Stimulated activated CD8-positive, alpha-beta memory T cell treated with anti-CD3 and anti-CD28 coated beads, Interleukin-7, amount 100 ng/mL, for 48 hours (primary cell): Measurements from ENCODE around the gene HGFAC.

Experiments
- DNase-seq, 2 donors: peaks; one replicate each; pipeline ENCODE4 v3.0.0-alpha.2; 2020; ENCODE audit warnings: low read depth in 1 of 2; ENCODE audit errors: extremely low read depth in 1 of 2

Gene HGFAC

DNA sequence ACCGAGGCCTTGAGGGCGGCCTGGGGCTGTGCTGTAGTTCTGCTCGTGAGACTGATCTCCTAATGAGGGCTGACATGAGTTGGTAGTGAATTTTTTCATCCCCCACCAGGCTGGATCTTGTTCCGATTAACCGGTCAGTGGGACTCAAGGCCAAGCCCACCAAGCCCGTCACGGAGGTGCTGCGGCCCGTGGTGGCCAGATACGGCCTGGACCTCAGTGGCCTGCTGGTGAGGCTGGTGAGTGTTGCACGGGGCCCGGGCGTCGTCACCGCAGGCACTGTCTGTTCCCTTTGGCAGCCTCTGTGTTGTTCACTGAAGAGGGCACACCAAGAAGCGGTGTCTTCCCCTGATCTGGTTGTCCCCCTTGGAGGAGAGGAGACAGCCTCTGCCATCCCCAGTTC lies 18.4 kb upstream of the HGFAC start:
- DNase-seq = no peak

DNA sequence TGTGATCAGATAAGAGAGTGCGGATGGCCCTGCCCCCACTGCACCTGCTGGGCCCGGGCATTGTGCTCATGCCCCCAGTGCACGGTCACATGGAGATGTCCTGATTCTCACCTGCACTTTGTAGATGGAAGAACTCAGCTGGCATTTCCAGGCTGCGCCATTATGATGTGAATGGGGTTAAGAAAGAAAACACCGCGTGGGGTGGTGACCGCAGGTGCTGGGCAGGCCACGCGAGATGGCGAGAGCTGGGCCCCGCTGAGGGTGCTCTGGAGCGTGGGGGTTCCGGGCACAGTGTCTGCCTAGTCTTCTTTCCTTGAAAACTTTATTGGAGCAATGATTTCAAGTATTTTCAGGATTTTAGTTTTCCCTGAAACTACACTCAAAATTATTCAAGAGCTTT lies 17.8 kb upstream of the HGFAC start:
- DNase-seq = no peak

DNA sequence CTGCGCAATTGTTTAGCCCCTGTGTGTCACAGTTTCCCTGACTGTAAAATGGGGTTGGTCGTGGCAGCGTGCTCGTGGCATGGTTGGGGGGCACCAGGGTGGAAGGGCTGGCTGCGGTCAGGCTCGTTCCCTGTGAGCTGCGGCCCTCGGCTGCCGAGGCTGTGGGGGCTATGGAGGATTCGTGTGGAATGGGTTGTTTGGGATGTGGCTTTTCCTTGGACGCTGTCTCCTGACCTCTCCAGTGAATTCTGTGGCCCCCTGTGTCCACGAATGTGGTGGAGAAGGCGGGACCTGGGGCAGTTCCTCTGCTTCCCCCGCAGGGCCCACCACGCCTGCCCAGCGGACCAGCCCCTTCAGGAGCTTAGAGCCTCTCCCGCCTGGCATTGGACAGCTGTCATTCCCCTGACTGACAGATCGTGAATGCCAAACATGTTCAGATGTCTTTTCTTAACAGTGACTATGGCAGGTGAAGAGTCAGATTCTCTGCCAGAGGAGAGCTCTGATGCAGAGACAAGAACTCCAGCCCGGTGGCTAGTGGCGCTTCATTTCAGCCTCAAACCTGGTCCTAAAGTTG lies 17.2 kb upstream of the HGFAC start:
- no peak for DNase-seq

DNA sequence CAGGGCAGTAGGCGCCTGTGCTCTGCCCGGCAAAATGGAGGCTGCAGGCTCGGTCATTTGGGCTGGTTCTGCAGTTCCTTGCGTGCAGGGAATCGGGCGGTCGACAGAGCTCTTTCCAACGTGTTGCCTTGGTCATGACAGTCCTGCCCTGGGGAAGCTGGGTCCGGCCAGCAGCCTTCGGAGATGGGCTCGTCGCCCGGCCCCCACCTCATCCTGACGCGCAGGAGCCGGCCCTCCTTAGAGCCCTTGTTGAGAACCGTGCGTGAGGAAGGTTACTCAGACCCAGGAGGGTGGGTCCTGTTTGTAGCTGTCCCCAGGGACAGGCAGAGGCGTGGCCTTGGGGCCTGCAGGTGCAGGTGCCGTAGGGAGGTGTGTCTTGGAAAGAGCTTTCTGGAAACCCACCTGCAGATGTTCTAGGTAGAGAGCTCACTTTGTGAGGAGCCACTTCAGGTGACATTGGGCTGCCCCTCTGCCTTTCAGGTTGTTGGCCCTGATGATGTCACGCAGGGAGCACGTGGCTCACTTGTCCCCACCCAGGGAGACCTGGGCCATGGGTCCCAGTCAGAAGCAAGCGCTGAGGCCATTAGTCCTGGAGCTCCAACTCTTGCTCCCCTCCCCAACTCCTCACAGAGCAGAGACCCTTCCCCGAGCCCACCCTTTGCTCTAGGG lies 15.2 kb upstream of the HGFAC start:
- DNase-seq = no peak

DNA sequence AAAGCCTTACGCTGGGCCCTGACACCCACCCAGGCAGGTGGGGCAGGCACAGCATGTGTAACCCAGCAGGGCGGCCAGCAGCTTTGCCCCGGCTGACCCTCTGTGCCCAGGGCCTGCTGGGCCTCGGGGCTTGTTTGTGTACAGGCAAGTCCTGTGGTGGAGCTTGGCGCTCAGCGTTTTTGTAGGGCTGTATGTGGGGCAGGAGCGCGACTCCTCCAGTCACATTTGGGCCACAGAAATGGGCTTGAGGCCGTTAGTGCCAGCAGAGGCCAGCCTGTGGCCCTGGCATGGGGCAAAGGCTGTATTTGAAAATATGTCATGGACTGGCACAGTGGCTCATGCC lies 14.7 kb upstream of the HGFAC start:
- DNase-seq = no peak

DNA sequence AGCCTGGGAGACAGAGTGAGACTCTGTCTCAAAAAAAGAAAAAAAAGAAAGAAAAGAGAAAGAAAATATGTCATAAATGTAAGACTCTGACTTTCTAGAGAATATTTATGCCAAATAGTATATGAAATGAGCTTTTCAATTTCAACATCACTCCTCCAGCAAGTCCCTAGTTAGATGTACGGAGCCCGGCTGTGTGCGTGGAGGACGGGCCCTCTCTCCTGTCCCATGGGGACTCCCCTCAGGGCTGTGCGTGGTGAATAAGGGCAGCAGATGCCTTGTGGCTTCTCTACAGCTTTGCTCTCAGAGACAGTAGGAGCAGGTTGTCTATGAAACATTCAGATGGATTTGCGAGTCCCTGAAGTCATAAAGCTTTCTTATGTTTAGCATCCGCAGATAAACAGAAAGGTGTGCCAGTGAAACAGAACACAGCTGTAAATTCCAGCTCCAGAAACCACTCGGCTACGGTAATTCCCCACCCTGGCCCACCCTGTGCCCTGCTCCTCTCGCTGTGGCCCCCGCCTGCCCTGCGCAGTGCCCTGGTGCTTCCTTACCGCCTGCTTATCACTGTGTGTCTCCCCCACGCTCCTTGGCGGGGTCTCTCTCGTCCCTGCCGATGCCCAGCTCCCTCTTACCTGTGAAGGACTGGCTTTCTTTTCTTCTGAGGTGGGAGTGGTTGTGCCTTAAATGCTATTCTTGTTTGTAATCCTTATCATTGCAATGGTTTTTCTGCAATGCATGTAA lies 13.9 kb upstream of the HGFAC start:
- no peak for DNase-seq

DNA sequence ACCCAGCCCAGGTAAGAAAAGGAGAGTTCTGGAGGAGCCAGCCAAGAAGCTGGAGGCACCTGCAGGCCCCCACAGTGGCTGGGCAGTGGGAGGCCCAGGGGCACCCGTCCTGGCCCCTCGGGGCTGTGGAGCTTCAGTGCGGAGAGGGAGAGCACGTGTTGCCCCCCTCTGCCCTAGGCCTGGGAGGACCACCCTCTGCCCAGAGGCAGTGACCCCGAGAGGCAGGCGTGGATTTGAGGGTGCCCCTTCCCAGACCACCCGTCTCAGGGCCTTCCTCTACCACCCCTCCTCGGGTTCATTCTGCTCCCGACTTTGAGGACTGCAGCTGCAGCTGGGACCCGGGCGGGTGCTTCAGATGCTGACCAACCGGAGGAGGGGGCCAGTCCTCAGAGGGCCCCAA lies 12.1 kb upstream of the HGFAC start:
- DNase-seq = no peak

DNA sequence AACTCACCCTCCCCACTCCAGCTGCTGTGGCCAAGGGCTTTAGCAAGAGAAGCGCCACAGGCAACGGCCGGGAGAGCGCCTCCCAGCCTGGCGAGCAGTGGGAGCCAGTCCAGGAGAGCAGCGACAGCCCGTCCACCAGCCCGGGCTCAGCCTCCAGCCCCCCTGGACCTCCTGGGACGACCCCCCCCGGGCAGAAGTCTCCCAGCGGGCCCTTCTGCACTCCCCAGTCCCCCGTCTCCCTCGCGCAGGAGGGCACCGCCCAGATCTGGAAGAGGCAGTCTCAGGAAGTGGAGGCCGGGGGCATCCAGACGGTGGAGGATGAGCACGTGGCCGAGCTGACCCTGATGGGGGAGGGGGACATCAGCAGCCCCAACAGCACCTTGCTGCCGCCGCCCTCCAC lies 11.2 kb upstream of the HGFAC start:
- no peak for DNase-seq

DNA sequence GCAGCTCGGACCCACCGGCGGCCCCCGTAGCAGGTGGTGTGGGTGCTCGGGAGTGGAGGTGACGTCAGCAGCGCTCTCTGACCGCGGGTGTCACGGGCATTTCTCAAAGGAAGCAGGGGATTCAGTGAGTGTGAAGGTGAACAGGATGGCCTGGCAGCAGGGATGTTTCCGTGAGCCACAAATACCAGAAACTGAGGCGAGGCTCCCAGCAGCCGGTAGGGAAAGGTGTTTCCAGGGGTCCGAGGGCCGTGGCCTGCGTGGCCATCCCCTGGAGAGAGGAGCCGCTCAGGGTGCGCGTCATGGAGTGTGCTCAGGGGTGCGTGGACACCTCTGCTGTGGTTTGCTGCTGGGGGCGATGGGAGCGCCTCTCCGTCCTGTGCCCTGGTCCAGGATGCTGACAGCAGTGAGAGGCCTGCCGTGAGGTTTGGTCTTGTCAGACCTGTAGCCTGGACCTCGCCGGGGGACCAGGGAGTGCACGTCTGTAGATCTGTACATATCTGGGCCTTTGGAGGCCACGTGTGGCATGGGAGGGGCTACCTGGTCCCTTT lies 10.2 kb upstream of the HGFAC start:
- no peak for DNase-seq

DNA sequence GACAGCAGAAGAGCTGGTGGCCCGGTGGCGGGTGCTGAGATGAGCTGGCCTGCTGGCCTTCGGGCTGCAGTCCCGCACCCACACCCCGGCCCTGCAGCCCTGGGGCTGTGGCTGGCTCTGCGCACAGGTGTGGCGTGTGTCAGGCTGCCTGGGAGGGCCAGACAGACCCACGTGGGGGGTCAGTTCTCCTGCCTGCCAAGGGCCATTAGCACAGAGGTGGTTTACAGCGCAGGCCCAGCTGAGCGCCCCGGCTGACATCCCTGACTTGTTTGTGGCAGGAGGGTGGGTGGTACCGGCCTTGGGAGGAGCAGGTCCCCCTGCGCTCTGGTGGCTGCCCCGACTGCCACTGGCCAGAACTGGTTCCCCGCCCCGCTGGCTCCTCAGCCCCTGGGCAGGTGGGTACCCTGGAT lies 9.4 kb upstream of the HGFAC start:
- DNase-seq = no peak

DNA sequence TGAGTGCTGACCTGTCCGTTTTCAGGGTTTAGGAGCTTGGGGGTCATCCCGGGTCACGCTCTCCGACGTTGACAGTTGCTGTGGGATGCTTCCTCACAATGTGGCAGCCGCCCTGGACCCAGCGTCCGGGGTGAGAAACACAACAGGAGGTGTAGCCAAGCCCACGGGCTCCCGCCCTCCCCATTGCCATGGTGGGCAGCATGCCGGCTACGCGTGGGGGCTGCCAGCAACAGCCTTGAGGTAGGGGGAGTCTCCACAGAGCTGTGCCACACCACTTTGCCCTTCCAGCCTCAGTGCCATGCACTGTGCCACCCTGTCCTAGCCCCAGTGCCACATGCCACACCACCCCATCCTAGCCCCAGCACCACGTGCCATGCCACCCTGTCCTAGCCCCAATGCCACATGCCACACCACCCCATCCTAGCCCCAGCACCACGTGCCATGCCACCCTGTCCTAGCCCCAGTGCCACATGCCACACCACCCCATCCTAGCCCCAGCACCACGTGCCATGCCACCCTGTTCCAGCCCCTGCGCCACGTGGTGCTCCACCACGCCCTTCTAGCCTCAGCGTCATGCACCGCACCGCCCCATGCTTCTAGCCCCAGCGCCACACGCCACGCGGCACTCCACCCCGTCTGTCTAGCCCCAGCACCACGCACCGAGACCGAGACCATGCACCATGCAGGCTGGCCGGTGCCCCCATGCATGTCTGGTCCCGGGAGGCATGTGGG lies 8.5 kb upstream of the HGFAC start:
- no peak for DNase-seq

DNA sequence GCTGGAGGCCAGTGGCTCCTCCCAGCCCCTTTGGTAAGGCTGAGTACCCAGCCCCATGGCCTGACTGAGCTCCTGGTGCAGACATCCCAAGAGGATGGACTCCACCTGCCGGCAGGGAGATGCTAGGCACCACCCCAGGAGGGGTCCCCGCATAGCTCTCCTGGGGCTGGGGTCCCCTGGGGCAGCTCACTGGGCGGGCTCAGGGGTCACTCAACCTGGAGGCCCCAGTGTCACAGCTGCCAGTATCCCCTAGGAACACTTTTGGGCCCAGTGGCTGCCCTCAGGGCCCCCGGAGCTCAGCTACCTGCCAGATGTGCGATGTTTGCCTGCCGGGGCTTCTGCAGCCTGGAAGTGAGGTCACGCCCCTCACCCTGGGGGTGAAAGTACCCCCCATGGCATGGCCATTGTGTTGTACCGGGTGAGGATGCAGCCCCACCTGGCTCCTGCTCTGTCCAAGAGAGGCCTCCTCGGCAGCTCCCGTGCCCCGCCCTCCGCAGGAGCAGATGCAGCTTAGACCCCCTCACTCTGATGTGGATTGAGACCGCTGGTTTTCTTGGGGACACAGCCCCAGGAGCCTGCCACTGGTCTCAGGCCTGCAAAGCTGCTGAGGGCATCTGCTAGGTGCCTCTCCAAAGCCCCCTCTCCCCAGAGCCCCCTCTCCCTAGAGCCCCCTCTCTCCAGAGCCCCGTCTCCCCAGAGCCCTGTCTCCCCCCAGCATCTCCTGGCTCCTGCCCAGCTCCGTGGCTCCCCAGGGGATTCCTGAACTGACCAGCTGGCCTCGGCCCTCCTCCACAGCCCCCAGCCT lies 6.7 kb upstream of the HGFAC start:
- DNase-seq = no peak

DNA sequence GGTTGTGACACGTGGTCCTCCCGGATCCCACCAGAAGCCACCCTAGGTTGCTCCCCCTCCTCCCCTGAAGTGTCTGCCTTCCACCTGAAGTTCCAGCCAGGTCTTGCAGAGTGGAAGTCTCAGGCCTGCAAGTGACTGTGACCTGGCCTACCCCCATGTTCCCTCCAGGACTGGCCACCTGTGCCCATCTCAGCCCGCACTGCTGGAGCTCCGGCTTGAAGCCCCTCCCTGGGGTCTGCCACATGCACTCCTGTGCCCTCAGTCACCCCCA lies 6.1 kb upstream of the HGFAC start:
- no peak for DNase-seq

DNA sequence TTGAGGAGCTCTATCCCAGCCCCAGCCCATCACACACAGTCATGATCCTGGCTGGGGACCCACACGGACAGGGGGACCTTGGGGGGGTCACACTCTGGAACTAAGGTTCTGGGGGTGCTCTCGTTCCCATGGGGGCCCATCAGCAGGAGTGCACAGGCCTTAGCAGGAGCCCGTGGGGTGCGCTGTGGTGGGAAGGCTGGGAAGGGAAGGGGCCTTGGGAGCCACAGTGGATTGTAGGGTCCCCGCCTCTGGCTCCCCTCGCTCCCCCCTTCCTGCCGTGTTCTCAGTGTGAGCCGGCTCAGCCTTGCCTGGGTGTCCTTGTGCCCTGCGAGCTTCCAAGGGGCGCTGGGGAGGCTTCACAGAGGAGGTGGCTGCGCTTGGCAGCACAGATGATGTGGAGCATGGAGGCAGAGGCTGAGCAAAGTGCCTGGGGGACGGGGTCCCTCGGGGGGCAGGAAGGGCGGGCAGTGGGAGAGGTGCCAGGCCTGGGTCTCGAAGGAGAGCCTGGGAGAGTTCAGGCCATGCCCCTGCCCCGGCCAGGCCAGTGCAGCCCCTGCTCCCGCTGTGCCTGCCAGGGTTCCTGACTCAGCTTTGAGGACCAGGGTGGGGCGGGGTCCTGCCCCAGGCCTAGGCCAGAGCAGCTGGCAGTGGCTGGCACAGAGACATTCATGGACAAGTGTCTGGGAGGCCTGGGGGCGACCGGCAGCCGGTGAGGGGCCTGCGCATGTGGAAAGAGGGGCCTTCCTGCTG lies 5.5 kb upstream of the HGFAC start:
- DNase-seq = no peak

DNA sequence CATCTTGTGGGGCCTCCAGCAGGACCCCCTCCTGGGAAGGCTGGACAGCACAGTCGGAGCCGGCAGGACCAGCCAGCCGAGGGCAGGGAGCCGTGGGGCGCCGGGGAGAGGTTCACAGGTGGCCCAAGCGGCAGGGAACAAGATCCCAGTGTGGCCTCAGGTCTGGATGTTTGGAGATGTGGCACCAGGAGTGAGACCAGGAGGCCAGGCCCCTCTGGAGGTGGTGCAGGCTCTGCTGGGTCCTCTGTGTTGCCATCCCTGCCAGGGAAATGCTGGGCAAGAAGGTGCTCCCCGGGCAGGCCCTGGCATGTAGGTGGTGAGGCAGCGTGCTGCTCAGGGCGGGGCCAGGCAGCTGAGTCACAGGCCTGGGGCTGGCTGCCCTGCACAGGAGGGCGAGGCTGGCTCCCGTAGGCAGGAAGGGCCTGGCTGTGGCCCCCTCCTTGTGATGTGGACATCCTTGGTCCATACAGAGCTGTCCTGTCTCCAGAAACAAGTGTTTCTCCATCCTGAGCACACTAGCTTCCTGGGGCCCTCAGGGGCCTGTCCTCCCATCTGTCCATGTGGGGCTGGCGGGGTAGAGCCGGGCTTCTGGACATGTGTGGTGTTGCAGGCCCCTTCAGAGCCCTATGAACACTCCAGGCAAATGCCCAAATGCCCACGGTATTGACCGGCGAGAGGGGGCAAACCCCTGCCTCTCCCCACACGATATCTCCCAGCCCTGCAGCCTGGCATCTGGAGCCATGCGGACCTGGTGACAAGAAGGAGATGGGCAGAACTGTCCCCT lies 4.8 kb upstream of the HGFAC start:
- DNase-seq = no peak

DNA sequence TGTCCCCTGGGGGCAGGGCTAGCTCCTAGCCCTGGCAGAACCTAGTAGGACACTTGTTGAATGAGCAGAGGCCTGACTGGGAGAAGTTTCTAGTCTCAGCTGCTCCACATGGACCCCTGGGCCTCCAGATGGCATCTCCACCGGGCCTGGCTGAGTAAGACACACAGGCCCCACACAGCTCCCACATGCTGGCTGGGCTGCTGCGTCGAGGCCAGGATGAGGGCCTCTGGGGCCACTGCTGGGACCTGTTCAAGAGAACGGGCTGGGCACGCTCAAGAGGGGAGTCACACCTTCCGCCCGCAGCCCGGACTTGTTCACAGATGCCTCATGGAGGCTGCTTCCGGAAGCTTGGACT lies 4.2 kb upstream of the HGFAC start:
- DNase-seq = no peak

DNA sequence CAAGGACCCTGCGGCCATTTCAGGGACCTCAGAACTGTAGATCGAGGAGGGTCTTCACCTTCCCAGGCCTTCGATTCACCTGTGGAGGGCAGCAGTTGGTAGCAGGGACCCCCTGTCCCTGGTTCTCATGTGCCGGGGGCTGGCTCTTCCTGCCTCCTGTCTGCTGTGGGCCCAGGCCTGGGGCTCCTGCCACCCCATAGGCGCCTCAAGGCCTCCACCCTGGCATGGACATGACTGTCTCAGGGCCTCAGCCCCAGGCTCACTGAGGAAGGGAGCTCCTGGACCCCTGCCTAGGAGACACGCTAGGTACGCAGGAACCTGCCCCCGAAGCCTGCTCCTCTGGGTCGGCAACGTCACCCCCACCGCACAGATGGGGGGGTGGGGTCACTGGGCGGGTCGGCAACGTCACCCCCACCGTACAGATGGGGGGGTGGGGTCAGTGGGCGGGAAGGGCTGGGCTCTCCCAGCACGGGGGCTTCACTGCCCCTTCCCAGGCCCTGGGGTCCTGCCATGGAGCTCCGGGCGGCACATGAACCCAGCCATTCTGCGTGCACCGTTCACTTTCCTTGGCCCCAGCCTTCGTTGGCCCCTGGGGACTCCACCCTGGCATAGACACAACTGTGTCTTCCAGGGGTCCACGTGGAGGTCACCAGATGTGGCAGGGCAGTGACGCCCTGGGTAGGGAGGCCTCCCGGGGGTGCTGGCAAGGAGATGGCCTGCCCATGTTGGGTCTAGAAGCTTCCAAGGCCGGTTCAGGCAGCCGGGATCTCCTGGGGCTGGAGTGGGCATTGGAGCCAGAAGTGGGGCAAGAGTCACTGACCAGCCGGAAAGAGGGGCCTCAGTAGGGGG lies 3.5 kb upstream of the HGFAC start:
- no peak for DNase-seq

DNA sequence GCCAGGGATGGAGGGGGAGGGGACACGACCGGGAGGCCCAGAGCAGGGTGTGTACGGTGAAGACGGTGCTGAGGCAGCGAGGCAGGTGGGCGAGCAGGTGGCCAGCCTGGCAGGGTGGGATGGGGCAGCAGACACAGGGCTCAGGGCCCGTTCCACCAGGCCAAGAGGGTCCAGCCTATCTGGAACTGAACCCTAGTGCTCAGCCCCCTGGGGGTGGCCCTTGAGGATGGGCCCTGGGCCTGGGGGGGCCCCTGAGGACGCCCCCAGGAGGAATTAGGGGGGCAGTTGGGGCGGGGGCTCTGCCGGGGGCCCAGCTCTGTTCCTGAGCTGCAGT lies 3.0 kb upstream of the HGFAC start:
- DNase-seq = no peak

DNA sequence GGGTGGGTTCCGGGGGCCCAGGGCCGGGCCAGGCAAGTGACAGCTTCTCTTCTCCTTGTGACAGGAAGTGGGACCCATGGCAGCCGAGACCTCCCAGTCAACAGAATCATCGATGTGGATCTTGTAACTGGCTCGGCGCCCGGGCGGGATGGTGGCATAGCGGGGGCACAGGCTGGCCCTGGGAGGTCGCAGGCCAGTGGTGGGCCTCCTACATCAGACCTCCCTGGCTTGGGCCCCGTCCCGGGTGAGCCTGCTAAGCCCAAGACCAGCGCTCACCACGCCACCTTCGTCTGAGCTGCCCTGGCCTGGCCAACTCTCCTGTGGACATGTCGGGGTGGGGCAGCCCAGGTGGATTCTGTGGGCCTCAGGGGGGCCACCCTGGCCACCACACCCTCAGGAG lies 2.4 kb upstream of the HGFAC start:
- no peak for DNase-seq
